HPDE6-E6E7 (cell line): Measurements from ENCODE around the gene MST1R.
"Not testable (repeated sequence)": the region's sequence is repeated elsewhere in the genome, so short reads cannot be mapped to it uniquely, and the experiment has no call there.

Experiments used
- DNase-seq: peaks from one replicate; pipeline ENCODE4 v3.0.0; 2011; ENCODE audit warnings: missing footprints; ENCODE audit errors: extremely low spot score

The MST1R gene

DNA sequence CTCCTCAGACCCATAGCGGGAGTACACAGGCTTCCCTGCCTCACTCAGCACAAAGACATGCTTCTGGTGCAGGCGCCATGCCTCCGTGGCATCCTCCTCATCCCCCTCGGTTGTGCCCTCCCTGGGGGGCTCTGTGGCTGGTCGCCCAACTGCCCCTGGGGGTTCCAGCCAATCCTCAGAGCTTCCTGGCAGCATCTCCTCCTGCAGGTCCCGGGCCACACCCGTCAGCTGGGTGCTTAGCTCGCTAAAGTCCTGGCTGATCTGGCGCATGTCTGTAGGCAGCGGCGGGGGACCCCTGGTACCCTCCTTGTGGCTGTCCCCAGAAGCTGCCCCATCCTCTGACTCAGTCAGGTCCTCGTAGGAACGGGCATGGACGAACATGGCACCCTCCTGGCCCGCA is 7.9 kb upstream of the MST1R start:
- DNase-seq = no peak

DNA sequence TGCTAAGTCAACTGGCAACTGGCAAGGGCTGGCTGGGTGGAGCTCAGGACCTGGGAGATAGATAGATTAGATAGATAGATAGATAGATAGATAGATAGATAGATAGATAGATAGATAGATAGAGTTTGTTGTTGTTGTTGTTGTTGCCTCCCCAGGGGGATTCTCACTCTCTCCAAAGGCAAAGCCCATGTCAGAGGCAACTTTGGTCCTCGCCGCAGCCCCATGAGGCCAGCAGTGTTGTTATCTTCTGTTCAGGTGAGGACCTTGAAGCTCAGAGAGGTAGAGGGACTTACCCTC is 7.4 kb upstream of the MST1R start:
- no peak for DNase-seq

- no peak for DNase-seq
Observed at GRCh38 chr3:49910409-49911123, 6.9 kb upstream of the MST1R start.

DNA sequence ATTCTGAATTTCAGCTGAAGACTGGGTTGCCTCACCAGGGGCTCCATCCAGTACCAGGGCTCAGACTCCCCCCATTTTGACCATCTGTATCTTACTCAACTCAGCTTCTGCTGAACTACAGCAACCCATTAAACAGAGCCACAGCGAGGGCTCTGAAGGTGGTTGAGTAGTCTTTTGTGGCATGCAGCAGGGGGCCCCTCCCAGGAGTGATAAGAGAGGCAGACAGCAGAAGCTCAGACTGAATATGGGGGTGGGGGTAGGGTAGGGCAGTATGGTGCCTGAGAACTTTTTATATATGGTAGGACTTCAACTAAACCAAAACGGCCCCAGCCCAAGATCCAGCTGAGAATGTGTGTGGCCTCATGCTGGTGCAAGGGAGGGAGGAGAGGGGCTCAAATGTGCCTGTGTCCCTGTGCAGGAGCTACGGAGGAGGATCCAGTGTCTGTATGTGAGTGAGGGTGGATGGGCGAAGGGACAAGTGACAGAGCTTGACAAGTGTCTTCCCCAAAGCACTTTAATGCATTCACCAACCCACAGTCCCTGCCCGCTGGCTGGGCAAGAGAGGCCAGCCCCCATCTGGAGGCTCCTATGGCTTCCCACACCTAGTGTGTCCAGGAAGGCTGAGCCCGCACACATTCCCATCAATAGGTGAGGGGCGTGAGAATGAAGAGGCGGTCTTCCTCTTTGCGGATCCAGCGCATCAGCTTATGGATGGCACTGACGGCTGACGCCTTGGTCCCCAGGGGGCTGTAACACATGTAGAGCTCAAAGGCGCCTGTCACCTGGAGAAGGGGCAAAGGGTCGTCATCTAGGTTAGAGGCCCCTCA is 4.9 kb upstream of the MST1R start:
- no peak for DNase-seq

DNA sequence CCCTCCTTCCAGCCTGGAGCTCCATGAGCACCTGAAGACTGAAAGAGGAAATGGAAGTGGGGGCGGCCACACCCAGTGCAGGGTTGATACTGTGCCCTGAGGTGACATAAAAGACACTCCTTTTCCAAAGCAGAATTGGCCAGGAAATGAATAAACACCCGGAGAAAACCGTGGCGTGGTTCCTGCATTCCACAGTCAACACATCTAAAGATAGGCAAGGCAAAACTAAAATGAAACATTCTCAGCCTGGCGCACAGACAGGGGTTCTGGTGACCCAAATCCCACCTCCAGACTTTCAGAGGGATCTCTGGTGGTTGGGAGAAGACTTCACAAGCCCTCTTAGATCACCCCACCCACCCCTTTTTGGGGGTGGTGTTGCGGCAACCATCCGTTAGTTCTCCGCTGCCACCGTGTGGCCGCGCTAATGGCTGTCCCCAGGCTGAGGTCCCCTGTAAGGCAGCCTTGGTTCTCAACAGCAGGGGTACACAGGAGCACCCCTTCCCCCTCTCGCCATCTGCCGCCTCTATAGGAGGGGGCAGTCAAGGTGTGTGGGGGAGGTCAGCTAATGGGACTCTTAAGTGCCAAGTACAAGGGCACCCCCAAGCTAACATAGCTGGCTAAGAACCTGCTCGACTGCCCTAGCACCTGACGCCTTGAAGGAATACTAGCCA is 2.5 kb upstream of the MST1R start:
- DNase-seq = no peak

GRCh38 chr3:49904448-49904847 is 775 bp upstream of the MST1R start:
- not testable (repeated sequence) for DNase-seq

DNA sequence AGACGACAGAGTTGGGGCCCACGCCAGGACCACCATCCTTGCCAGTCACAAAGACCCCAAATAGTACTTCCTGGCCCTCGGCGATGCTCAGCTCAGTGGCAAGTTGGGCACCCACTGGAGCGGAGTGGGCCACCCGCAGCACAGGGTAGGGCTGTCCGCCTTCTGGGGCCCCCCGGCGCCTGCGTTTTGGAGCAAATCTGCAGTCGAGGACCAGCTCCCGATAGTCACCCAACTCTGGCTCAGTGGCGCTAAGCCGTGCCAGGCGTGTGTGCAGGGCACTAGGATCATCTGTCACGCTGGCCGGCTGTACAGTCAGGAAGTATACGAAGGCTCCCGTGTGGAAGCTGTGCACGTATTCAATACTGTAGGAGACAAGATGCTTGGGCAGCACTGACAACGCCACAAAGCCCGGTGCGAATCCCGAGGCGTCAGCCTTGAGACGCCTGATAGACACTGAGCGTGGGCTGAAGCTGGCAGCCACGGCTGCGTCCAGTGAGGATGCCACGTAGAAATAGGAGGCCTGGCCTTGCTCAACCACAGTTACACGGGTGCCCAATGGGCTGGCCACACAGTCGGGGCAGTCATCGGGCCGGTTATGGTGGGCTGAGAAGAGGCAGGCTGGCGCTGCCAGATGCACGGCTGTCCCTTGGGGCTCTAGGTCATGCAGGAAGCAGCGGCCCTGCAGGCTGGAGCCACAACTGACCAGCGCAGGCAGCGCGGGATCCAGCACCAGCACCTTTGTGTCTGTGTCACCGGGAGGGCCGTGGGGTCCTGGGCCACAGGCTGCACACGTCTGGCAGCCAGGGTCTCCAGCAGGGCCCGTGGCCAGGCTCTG is 945 bp downstream of the MST1R start:
- DNase-seq = no peak

DNA sequence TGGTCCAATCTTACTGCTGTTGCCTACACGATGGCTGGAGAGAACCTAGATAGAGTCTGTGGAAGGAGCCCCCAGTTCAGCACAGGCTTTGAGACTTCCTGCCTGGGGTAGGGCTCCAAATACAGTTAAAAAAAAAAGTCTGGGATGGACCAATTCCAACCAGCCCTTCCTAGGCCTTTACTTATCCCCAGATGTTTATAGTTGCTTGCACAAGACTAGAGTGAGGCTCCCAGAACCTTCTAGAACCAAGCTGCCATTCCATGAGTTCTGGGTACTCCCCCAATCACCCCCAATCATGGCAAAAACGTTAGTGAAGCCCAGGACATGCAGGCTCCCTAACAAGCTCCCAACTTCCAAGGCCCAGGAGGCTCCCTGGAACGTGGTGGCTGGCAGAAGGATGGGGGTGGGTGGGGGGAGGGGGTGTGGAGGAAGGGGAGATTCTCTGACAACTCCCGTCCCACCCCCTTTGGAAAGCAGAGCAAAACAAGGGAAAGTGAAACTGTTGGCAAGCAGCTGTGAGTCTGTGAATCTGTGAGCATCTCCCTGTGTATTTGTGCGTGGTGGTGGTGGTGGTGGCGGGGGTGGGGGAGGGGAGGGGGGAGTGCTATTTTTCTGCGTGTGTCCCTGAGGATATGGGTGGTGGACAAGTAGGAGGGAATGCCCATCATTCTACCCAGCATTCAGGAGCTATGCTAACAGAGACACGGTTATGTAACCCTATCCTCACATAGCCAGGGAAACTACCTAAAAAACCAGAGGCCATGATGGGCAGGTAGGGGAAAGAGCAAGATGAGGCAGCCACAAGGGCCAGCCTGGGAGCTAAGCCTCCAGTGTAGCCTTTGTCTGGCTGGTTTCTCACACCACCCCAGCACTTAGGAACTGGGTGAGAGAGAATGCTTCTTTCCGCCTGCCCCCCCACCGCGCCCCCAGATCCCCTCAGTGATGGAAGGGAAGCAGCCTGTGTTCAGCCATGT is 2.0 kb downstream of the MST1R start:
- no peak for DNase-seq

- DNase-seq = peak; percentile 89
Observed at GRCh38 chr3:49900491-49901153, 3.1 kb downstream of the MST1R start.

DNA sequence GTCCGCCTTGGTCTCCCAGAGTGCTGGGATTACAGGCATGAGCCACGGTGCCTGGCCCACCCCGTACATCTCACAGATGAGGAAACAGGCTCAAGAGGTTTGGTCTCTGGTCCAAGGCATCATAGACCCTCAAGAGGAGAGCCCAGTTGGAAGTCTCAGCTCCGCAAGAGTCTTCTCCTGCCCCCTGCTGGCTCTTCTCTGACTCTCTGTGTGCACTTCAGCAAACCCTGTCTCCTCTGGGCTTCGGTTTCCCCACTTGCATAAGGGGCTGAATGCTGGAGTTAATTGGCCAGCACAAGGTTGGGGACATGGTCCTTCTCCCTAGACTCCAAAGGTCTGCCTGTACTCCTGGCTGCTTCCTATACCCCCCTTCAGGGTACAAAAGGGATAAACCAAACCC is 3.9 kb downstream of the MST1R start:
- no peak for DNase-seq

DNA sequence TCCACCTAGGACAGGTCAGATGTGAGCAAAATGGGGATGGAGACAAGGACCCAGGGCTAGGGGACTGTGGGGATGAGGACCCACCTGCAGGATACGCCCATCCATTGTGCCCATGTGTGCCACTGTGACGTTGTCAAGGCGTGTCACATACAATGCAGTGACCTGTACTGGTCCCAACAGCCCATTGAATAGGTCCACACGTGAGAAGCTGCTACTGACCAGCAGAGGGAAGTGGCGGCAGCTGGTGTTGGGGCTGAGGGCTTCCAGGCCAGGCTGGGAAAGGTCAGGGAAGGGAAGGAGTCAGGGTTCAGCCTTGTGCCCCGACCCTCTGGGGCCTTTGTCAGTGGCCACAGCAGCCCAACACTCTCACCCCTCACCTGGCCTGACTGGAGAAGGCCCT is 4.7 kb downstream of the MST1R start:
- no peak for DNase-seq

DNA sequence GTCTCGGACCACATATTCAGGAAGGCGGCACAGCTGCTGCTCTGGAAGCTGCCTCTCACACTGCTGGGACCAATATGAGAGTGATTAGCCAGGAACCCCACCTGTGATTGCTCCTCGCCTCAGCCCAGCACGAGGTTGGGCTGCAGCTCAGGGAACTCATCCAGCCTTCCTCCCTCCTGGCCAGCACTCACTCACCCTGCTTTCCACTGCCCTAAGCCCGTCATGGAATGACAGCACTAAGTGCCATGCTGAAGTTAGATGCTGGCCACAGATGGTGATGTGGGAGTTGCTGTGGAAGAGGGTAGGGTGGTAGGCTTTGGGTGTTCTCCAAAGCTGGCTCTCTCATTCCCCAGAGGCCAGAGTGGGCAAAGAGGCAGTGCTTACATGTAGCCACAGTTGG is 7.3 kb downstream of the MST1R start:
- DNase-seq = no peak

GRCh38 chr3:49895791-49896190 is 7.9 kb downstream of the MST1R start:
- DNase-seq = no peak

DNA sequence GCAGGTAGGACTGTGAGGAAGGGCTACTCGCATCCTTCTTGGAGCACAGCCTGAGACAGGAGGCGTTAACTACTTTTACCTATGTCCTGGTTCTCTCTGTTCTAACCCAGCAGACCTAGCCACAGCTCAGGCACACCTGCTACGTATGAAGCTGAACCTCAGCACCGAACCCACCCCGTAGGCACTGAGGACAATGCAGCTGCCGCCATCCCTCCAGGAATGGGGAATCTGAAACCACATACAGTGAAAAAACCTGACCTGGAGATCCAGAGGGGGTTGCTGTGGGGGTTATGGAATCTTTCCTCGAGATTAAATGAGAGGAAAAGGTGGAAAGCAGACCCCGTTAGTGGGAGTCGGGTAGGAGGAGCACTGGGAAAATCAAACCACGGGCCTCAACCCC is 14.4 kb downstream of the MST1R start:
- no peak for DNase-seq

DNA sequence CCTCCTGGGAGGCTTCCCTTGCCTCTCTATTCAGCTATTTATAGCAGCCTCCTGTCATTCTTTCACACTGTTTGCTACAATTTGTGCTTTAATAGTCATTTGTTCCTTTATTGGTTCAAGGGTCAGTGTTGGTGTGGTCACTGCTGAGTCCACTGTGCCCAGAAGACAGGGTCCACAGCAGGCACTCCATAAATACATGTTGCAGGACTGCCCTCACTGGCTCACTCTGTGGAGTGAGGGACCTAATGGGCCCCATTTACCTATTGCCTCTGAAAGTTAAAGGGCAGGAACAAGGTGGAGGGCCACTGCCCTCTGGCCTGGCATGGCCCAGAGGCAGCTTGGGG is 16.8 kb downstream of the MST1R start:
- DNase-seq = no peak

DNA sequence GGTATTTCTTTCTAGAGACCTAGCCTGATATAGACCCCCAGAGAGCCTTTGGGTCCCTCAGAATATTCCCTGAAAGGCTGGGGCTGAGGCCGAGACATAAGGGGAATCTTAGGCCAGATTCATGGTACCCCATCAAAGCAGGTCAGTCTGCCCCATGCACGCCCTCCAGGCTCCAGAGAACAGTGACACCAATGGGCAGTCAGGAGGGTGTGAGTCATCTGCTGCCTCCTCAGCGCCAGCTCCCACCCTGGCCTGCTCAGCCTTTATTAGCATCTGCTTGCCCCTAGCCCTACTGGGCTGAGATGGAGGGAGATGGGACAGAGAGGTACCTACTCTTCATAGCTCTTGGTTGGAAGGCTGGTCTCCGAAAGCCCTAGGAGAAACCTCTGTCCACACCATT is 19.7 kb downstream of the MST1R start:
- DNase-seq = no peak

- DNase-seq = no peak
Observed at GRCh38 chr3:49882166-49882565, 21.5 kb downstream of the MST1R start.

DNA sequence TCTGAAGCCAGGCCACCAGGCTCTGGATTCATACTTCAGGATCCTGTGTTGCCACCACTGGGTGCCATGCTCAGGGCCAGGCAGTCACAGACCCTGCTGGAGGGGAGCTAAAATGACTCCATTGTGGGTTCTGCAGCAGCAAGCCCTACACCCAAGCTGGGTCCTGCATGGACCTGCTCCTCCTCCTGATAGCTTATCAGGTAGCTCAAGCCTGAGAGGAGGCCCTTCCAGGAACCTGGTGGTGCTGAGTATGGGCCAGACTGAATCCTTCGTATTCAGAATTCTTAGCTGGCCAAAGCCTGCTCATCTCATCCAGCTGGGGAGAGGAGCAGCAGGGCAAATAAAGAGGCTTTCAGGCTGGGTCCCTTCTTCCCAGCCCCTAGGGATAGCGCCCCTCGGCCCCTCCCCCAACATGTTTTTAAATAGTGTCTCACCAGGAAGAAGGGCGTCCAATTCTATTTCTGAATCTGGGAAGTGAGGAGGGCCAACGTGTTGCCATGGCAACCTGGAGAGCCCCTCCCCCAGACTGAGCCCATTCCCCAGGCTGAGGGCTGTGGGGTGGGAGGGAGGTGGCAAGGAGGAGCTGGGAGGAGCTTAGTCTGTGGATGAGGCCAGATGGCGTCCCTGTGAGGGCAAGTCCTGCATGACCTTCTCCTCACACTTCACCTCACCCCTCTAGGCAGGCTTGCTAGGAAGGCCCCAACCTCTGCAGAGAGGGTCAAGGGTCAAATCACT is 22.9 kb downstream of the MST1R start:
- no peak for DNase-seq

- no peak for DNase-seq
Observed at GRCh38 chr3:49879721-49880120, 24.0 kb downstream of the MST1R start.

DNA sequence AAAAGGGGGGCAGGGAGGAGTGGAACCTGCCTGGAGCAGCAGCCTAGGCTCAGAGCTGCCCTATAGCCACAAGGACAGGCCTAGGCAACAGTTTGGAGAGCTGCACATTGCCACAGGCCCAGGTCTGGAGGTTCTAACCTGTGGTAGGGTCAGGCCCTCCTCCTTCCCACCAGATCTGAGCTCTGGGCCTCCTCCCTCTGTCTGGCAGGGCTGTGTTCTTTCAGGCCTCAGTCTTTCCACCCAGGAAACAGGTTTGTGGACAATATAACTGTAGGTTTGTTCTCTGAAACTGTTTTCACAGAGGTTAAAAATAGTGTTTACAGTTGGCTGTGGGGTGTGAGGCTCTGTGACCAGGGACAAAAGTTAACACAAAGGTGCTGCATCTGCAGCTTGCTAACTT is 25.0 kb downstream of the MST1R start:
- DNase-seq = no peak
